Prostate gland (tissue), 2 donors: ENCODE results near the gene MAD2L2. TPM values are rescaled to one million over a fixed set of nuclear protein-coding genes. Genes with fewer than 3 reads are reported as not detected.
A peak's percentile ranks its signal among the peaks of the same experiment; 100 is the strongest.

Experiments
- DNase-seq: peaks from one replicate; pipeline ENCODE4 v3.0.0-alpha.2; 2019; ENCODE audit warnings: low spot score
- H3K27ac ChIP-seq, 2 donors: fragments of 200-600 bp; sonication (generic); 2 replicates each; pipeline ENCODE4 v1.5.1; 2017 to 2019
- H3K27me3 ChIP-seq: fragments of 200-600 bp; sonication (generic); replicated peaks from 2 replicates; pipeline ENCODE4 v1.5.1; 2019; ENCODE audit not compliant: insufficient read depth
- H3K36me3 ChIP-seq, 2 donors: fragments of 200-600 bp; sonication (generic); 1 replicate in 1 of 2; 2 replicates in 1 of 2; pipeline versions ENCODE4 v1.5.1 to v1.8.1; 2017 to 2019
- H3K4me1 ChIP-seq: fragments of 200-600 bp; sonication (generic); replicated peaks from 2 replicates; pipeline ENCODE4 v1.5.1; 2019
- H3K4me3 ChIP-seq, 2 donors: fragments of 200-600 bp; sonication (generic); 2 replicates each; pipeline ENCODE4 v1.5.1; 2017 to 2019
- H3K9me3 ChIP-seq: fragments of 200-600 bp; sonication (generic); 2 replicates; pipeline ENCODE4 v1.5.1; 2017
- POLR2A ChIP-seq: fragments of 450-650 bp; IDR thresholded peaks from one replicate; pipeline ENCODE4 v1.6.1; 2016; ENCODE audit warnings: antibody characterized with exemption, mild to moderate bottlenecking
- POLR2AphosphoS5 ChIP-seq: sonication (generic); formaldehyde crosslinking; IDR thresholded peaks from one replicate; pipeline ENCODE4 v1.6.1; 2017; ENCODE audit warnings: antibody characterized with exemption
- WGBS: methylation state at CpG from one replicate; pipeline ENCODE4 v1.1.5; 2018; 5-methylcytosine and 5-hydroxymethylcytosine counted together
- intact Hi-C: fragments of 100-400 bp; cut with DNase I; formaldehyde crosslinking; loops from one replicate; pipeline ENCODE4 v1.14.2; 2022
- total RNA-seq, 2 donors: library from RNA; depleted of rRNA; stranded (reverse); fragments of >200 nt; gene quantifications; one replicate each; pipeline ENCODE4 v1.1.0, GENCODE V29; 2016
- TF ChIP-seq, protein P1 (sequence below), 4 experiments: fragments of 200-600 bp in 2 of 4; fragments of 450-650 bp in 2 of 4; sonication (generic) in 2 of 4; IDR thresholded peaks; 1 replicate in 3 of 4; 2 replicates in 1 of 4; pipeline ENCODE4 v1.5.1; 2016 to 2019; ENCODE audit warnings: antibody characterized with exemption in 4 of 4, mild to moderate bottlenecking in 2 of 4, moderate library complexity in 2 of 4

MAD2L2 gene
- total RNA-seq, 2 donors from 2014 or later = 37.3 to 67.8 TPM

DNA sequence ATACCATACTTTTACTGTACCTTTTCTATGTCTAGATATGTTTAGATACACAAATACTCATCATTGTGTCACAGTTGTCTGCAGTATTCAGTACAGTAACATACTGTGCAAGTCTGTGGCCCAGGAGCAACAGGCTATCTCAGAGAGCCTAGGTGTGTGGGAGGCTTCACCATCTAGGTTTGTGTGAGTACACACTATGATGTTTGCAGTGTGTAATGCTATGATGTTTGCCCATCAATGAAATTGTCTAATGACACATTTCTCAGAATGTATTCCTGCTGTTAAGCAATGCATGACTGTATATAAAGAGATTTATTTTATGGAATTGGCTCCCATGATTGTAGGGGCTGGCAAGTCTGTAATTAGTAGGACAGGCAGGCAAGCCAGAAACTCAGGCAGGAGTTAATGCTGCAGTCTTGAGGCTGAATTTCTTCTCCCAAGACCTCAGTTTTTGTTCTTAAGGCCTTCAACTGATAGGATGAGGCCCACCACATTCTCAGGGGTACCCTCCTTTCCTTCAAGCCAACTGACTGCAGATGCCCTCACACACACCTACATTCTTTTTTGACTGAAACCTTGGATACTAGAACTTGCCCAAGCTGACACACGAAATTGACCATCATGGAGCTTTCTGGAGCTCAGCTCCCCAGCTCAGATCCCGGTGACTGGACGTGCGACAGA lies 47.3 kb upstream of the MAD2L2 start:
- Histone ChIP-seq H3K4me3 (no peak overlapping the region), H3K4me1 (peaks cover 20% of the 10 kb centered on the region), H3K27me3 (no peaks in the 10 kb centered on the region), H3K27ac (no peak overlapping the region), H3K9me3 (no peaks in the 10 kb centered on the region), H3K36me3 (no peaks in the 10 kb centered on the region)
- 96% methylated on average over 4 of the region's 4 CpGs for WGBS
- DNase-seq = no peak
- peak; percentile 11 for TF ChIP-seq POLR2AphosphoS5
- TF ChIP-seq, protein P1, sequence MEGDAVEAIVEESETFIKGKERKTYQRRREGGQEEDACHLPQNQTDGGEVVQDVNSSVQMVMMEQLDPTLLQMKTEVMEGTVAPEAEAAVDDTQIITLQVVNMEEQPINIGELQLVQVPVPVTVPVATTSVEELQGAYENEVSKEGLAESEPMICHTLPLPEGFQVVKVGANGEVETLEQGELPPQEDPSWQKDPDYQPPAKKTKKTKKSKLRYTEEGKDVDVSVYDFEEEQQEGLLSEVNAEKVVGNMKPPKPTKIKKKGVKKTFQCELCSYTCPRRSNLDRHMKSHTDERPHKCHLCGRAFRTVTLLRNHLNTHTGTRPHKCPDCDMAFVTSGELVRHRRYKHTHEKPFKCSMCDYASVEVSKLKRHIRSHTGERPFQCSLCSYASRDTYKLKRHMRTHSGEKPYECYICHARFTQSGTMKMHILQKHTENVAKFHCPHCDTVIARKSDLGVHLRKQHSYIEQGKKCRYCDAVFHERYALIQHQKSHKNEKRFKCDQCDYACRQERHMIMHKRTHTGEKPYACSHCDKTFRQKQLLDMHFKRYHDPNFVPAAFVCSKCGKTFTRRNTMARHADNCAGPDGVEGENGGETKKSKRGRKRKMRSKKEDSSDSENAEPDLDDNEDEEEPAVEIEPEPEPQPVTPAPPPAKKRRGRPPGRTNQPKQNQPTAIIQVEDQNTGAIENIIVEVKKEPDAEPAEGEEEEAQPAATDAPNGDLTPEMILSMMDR (IDR thresholded peaks at IDR 0.05) = no peak
- intact Hi-C loops = no loop called here

DNA sequence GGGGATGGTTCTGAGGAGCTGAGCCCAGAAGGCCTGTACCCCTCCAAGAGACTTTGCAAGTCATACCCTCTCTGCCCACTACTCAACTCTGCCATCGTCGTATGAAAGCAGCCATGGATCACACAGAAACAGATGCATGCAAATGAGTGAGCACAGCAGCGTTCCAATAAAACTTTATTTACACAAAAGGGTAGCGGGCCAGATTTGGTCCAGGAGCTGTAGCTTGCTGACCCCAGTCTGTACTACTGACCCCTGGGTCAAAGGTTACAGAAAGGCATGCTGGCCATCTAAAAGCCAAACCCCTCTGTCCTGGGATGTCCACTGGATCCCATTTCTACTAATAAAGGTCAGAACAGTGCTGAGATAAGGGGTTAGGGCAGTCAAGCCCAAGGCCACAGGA lies 46.2 kb upstream of the MAD2L2 start:
- Histone ChIP-seq H3K27ac (no peak overlapping the region), H3K4me1 (peaks cover 15% of the 10 kb centered on the region), H3K4me3 (no peak overlapping the region), H3K27me3 (no peaks in the 10 kb centered on the region), H3K36me3 (no peaks in the 10 kb centered on the region), H3K9me3 (no peaks in the 10 kb centered on the region)
- TF ChIP-seq POLR2A (no peak), POLR2AphosphoS5 (no peak)
- TF ChIP-seq, protein P1 (IDR thresholded peaks at IDR 0.05) = no peak
- 92% methylated on average over 4 of the region's 4 CpGs for WGBS
- no peak for DNase-seq
- intact Hi-C loops = no loop called here

DNA sequence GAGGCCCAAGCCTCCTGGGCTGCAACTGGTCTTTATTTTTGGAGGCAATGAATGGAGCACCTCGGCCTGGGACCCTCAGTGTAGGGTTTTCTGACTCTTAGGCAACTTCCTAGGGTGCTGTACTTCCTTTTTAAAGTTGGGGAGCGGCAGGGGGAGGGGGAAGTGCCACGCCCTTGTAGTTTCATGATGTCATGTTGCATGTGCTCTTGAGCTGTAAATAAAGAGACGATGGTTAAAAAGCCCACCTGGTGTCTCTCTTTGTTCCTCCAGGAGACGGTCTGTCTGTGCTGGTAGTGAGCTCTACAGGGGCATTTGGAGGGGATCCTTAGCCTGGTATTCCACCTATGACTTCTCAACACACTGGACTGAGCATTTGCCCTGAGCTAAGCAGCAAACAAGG lies 44.7 kb upstream of the MAD2L2 start:
- Histone ChIP-seq H3K4me3 (no peak overlapping the region), H3K9me3 (no peaks in the 10 kb centered on the region), H3K27me3 (no peaks in the 10 kb centered on the region), H3K27ac (no peak overlapping the region), H3K36me3 (no peaks in the 10 kb centered on the region), H3K4me1 (peaks cover 10% of the 10 kb centered on the region)
- DNase-seq = no peak
- TF ChIP-seq POLR2A (no peak), POLR2AphosphoS5 (no peak)
- TF ChIP-seq, protein P1 (IDR thresholded peaks at IDR 0.05) = no peak
- WGBS = 83% methylated on average over 5 of the region's 5 CpGs
- intact Hi-C loops = no loop called here

DNA sequence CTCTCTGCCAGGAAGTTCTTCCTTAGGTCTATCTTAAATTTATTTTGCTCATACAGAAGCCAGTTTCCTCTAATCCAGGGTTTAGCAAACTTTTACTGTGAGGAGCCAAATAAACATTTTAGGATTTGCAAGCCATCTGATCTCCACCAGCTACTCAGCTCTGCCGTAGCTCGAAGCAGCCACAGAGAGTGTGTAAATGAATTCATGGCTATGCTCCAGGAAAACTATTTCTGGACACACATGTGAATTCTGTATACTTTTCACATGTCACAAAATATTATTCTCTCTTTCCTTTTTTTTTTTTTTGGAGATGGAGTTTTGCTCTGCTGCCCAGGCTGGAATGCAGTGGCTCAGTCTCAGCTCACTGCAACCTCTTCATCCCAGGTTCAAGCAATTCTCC lies 41.6 kb upstream of the MAD2L2 start:
- no peaks in the 10 kb centered on the region for H3K27me3 ChIP-seq
- no peaks in the 10 kb centered on the region for H3K4me1 ChIP-seq
- H3K9me3 ChIP-seq = no peaks in the 10 kb centered on the region
- H3K36me3 ChIP-seq = no peaks in the 10 kb centered on the region
- H3K27ac ChIP-seq = no peak overlapping the region
- no peak for DNase-seq
- H3K4me3 ChIP-seq = no peak overlapping the region
- WGBS = 24% methylated on average over 2 of the region's 2 CpGs
- peak; percentile 5 for TF ChIP-seq POLR2AphosphoS5
- TF ChIP-seq, protein P1 (IDR thresholded peaks at IDR 0.05) = no peak
- intact Hi-C loops = loop anchor here (5.0 kb wide), 1 partner anchor 70 kb away; the partner anchor contains the start of genes FBXO2 and FBXO44

DNA sequence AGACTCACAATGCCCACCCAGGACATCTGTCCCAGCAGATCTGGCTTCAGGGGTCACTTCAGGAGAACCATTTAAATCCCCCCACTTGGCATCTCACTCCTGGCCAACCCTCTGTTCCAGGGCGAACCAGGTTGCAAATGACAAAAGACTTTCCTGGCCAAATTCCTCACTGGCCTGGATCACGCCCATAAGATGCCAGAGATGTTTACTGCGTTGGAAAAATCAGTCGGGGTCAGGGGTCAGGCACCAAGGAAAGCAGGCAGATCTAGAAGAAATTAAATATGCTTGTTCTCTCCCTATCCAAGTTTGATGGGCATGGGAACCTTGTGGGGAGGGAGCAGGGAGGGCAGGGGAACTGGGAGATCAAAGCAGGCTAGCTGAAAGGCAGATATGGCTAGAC lies 40.4 kb upstream of the MAD2L2 start:
- intact Hi-C loops = loop anchor here (5.0 kb wide), 1 partner anchor 69 kb away; the partner anchor contains the start of genes FBXO2 and FBXO44
- DNase-seq = no peak
- 61% methylated on average over 4 of the region's 4 CpGs for WGBS
- no peaks in the 10 kb centered on the region for H3K4me1 ChIP-seq
- no peaks in the 10 kb centered on the region for H3K27me3 ChIP-seq
- no peaks in the 10 kb centered on the region for H3K9me3 ChIP-seq
- TF ChIP-seq POLR2A (no peak), POLR2AphosphoS5 (no peak)
- TF ChIP-seq, protein P1 (IDR thresholded peaks at IDR 0.05) = no peak
- H3K36me3 ChIP-seq = no peaks in the 10 kb centered on the region
- H3K27ac ChIP-seq = no peak overlapping the region
- no peak overlapping the region for H3K4me3 ChIP-seq
